CD14-positive monocyte (primary cell): ENCODE results near the gene DHX38. TPM values are rescaled to one million over a fixed set of nuclear protein-coding genes. Genes with fewer than 3 reads are reported as not detected.
A peak's percentile ranks its signal among the peaks of the same experiment; 100 is the strongest.

Experiments used
- DNase-seq, 3 donors: peaks; one replicate each; pipeline ENCODE4 v3.0.0-alpha.2; 2011 to 2022
- H2AFZ ChIP-seq: 2 replicates; pipeline ENCODE4 v1.6.0; 2012; ENCODE audit warnings: mild to moderate bottlenecking, low read depth, low read length, inconsistent platforms; ENCODE audit not compliant: insufficient read depth, poor library complexity, severe bottlenecking
- H3K27ac ChIP-seq, 2 donors: 1 replicate in 1 of 2; 2 replicates in 1 of 2; pipeline ENCODE4 v1.5.1; 2012 to 2013; ENCODE audit warnings: low read length in 2 of 2, control low read depth in 1 of 2, inconsistent platforms in 1 of 2, low read depth in 1 of 2, mild to moderate bottlenecking in 1 of 2
- H3K27me3 ChIP-seq, 2 donors: one replicate each; pipeline versions ENCODE4 v1.6.0 to v1.6.1; 2011 to 2013; ENCODE audit warnings: low read length in 2 of 2; ENCODE audit not compliant: control insufficient read depth in 2 of 2, insufficient read depth in 2 of 2
- H3K36me3 ChIP-seq, 2 donors: replicated peaks in 1 of 2; 1 replicate in 1 of 2; 2 replicates in 1 of 2; pipeline versions ENCODE4 v1.5.1 to v1.6.1; 2012 to 2013; ENCODE audit warnings: low read length in 2 of 2, control low read depth in 1 of 2, inconsistent platforms in 1 of 2, mild to moderate bottlenecking in 1 of 2; ENCODE audit not compliant: insufficient read depth in 2 of 2, control insufficient read depth in 1 of 2
- H3K4me1 ChIP-seq, 2 donors: 1 replicate in 1 of 2; 2 replicates in 1 of 2; pipeline versions ENCODE4 v1.5.1 to v1.6.1; 2012 to 2013; ENCODE audit warnings: low read length in 2 of 2, control low read depth in 1 of 2, inconsistent platforms in 1 of 2, mild to moderate bottlenecking in 1 of 2, moderate library complexity in 1 of 2; ENCODE audit not compliant: insufficient read depth in 2 of 2, control insufficient read depth in 1 of 2
- H3K4me2 ChIP-seq: replicated peaks from 2 replicates; pipeline ENCODE3; 2012; ENCODE audit warnings: low read length, moderate library complexity, mild to moderate bottlenecking; ENCODE audit not compliant: poor library complexity, severe bottlenecking; ENCODE audit errors: extremely low read depth
- H3K4me3 ChIP-seq, 3 experiments: fragments of 200-600 bp in 1 of 3; sonication (generic) in 1 of 3; replicated peaks in 1 of 3; 1 replicate in 2 of 3; 2 replicates in 1 of 3; pipeline ENCODE4 v1.5.1; 2011 to 2013; ENCODE audit warnings: low read length in 3 of 3, mild to moderate bottlenecking in 3 of 3, control low read depth in 2 of 3, low read depth in 2 of 3, inconsistent platforms in 1 of 3, moderate library complexity in 1 of 3
- H3K79me2 ChIP-seq: 2 replicates; pipeline ENCODE4 v1.6.0; 2012; ENCODE audit warnings: mild to moderate bottlenecking, control low read depth, inconsistent platforms, low read length, moderate library complexity; ENCODE audit not compliant: insufficient read depth
- H3K9ac ChIP-seq: 2 replicates; pipeline ENCODE4 v1.6.0; 2017; ENCODE audit warnings: low read length, mild to moderate bottlenecking; ENCODE audit not compliant: insufficient read depth, poor library complexity, severe bottlenecking
- H3K9me3 ChIP-seq, 2 donors: replicated peaks in 1 of 2; 1 replicate in 1 of 2; 2 replicates in 1 of 2; pipeline versions ENCODE4 v1.5.1 to v1.6.1; 2012 to 2013; ENCODE audit warnings: low read length in 2 of 2, control low read depth in 1 of 2; ENCODE audit not compliant: control insufficient read depth in 1 of 2, insufficient read depth in 1 of 2
- H4K20me1 ChIP-seq: 2 replicates; pipeline ENCODE4 v1.6.0; 2012; ENCODE audit warnings: mild to moderate bottlenecking, low read length, control low read depth, moderate library complexity; ENCODE audit not compliant: insufficient read depth
- H3K27ac Mint-ChIP-seq, 7 donors: one replicate each; pipeline ENCODE4 v1.8.0; 2020; ENCODE audit warnings: mild to moderate bottlenecking in 7 of 7, mixed read lengths in 7 of 7, moderate library complexity in 6 of 7, inconsistent platforms in 2 of 7
- H3K27me3 Mint-ChIP-seq, 3 donors: one replicate each; pipeline ENCODE4 v1.8.0; 2021 to 2022; ENCODE audit warnings: low read depth in 3 of 3, mild to moderate bottlenecking in 3 of 3, mixed read lengths in 3 of 3, moderate library complexity in 3 of 3, inconsistent platforms in 1 of 3
- H3K36me3 Mint-ChIP-seq, 2 donors: one replicate each; pipeline ENCODE4 v1.8.0; 2020; ENCODE audit warnings: mixed read lengths in 2 of 2, inconsistent platforms in 1 of 2, mild to moderate bottlenecking in 1 of 2
- H3K4me1 Mint-ChIP-seq: one replicate; pipeline ENCODE4 v1.8.0; 2020; ENCODE audit warnings: mild to moderate bottlenecking, mixed read lengths
- H3K4me3 Mint-ChIP-seq, 2 donors: one replicate each; pipeline ENCODE4 v1.8.0; 2020; ENCODE audit warnings: mild to moderate bottlenecking in 2 of 2, mixed read lengths in 2 of 2, moderate library complexity in 1 of 2
- H3K9me3 Mint-ChIP-seq, 7 donors: one replicate each; pipeline ENCODE4 v1.8.0; 2020 to 2022; ENCODE audit warnings: mixed read lengths in 7 of 7, mild to moderate bottlenecking in 6 of 7, moderate library complexity in 6 of 7, inconsistent platforms in 2 of 7
- WGBS: methylation state at CpG from one replicate; pipeline ENCODE4 v1.1.5; 2013; ENCODE audit warnings: missing lambda C conversion rate; ENCODE audit not compliant: insufficient coverage; 5-methylcytosine and 5-hydroxymethylcytosine counted together
- intact Hi-C, 2 donors: fragments of 100-400 bp; cut with micrococcal nuclease; formaldehyde crosslinking; loops; one replicate each; pipeline versions ENCODE4 v1.15.0 to v1.15.1; 2023
- polyA plus RNA-seq, 3 donors: library from polyadenylated mRNA; depleted of rRNA in 1 of 3; unstranded in 2 of 3; stranded (reverse) in 1 of 3; fragments of 300-500 nt in 2 of 3; fragments of >200 nt in 1 of 3; fragmentation: Illumina TruSeq in 2 of 3; gene quantifications; 1 replicate in 2 of 3; 2 replicates in 1 of 3; pipeline ENCODE4 v1.2.3, GENCODE V29; 2012 to 2021
- TF ChIP-seq, protein P1 (sequence below): fragments of 200-600 bp; IDR thresholded peaks from one replicate; pipeline ENCODE4 v1.8.0; 2022; ENCODE audit warnings: antibody characterized with exemption, mild to moderate bottlenecking

Gene DHX38
- polyA plus RNA-seq, 3 donors = 9.1 to 91.5 (median 19.2) TPM

DNA sequence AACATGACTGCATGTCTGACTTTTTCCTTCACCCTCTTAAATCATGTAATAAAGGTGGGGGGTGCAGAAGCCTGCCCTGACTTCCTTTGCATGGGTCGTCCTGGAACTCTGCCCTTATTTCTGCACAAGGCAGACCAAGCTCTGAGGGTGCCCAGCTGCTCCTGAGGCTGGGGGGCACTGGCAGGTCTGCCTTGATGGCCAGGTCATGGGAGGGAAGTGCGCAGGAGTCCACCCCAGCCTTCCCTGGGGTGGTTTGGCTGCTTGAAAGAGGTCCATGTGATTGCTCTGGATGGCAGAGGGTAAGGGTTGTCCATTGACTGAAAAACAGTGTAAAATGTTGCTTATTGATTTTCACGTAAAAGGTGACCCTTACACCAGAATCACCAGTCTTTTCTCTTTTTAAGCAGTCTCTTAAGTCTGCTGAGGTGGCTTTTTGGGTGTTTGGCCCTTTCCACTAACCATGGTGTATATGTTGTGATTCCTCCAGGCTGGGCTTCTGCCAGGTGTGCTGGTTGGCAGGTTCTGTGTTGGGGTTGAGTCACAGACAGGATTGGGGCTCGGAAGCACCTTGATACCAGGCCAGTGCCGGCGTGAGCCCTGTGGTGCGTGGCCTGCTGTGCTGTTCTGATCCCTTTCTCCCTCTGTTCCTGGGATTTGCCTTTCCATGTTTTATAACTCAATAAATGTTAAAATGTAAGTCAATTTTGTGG is 19.4 kb downstream of the DHX38 start:
- Histone ChIP-seq H3K27ac (no peak overlapping the region), H3K9me3 (no peaks in the 10 kb centered on the region), H3K79me2 (no peaks in the 10 kb centered on the region), H3K4me3 (no peak overlapping the region), H3K4me1 (no peaks in the 10 kb centered on the region), H4K20me1 (no peaks in the 10 kb centered on the region), H3K27me3 (no peaks in the 10 kb centered on the region), H3K36me3 (peaks cover 54 to 58% of the 10 kb centered on the region in 2 donors), H3K4me2 (no peak overlapping the region), H2AFZ (no peak overlapping the region), H3K9ac (no peak overlapping the region)
- 100% methylated on average over 1 of the region's 7 CpGs for WGBS
- peaks cover 0 to 5% (median 1%) of the 10 kb centered on the region in 7 donors for H3K9me3 Mint-ChIP-seq
- DNase-seq = no peak
- H3K4me1 Mint-ChIP-seq = no peaks in the 10 kb centered on the region
- H3K36me3 Mint-ChIP-seq = peaks cover 63 to 66% of the 10 kb centered on the region in 2 donors
- peak overlapping the region in 4 of 7 donors; percentile 21 to 74 (median 40) for H3K27ac Mint-ChIP-seq
- TF ChIP-seq, protein P1, sequence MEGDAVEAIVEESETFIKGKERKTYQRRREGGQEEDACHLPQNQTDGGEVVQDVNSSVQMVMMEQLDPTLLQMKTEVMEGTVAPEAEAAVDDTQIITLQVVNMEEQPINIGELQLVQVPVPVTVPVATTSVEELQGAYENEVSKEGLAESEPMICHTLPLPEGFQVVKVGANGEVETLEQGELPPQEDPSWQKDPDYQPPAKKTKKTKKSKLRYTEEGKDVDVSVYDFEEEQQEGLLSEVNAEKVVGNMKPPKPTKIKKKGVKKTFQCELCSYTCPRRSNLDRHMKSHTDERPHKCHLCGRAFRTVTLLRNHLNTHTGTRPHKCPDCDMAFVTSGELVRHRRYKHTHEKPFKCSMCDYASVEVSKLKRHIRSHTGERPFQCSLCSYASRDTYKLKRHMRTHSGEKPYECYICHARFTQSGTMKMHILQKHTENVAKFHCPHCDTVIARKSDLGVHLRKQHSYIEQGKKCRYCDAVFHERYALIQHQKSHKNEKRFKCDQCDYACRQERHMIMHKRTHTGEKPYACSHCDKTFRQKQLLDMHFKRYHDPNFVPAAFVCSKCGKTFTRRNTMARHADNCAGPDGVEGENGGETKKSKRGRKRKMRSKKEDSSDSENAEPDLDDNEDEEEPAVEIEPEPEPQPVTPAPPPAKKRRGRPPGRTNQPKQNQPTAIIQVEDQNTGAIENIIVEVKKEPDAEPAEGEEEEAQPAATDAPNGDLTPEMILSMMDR = no peak
- intact Hi-C loops = no loop called here
- H3K4me3 Mint-ChIP-seq = no peak overlapping the region
- H3K27me3 Mint-ChIP-seq = no peaks in the 10 kb centered on the region

DNA sequence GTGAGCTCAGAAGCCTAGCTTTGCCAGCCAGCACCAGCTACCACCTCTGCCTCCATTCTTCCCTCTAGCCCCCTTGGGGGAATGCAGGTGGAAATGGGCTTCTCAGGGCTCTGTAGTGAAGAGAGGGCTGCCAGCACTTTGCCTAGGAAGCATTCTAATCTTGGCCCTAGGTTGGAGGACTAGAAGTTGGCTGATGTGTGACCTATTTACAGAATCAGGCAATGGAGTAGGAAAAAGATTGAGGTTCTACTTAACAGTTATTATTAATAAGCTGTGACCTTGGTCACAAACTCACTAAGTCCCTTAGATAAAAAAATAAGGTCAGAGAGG is 19.9 kb downstream of the DHX38 start:
- Mint-ChIP-seq H3K4me3 (no peak overlapping the region), H3K4me1 (no peaks in the 10 kb centered on the region), H3K9me3 (peaks cover 0 to 5% (median 1%) of the 10 kb centered on the region in 7 donors), H3K27me3 (no peaks in the 10 kb centered on the region), H3K27ac (peak overlapping the region in 2 of 7 donors; percentile 42 to 53), H3K36me3 (peaks cover 58 to 61% of the 10 kb centered on the region in 2 donors)
- Histone ChIP-seq H4K20me1 (no peaks in the 10 kb centered on the region), H3K4me3 (no peak overlapping the region), H3K4me1 (no peaks in the 10 kb centered on the region), H3K9ac (no peak overlapping the region), H3K27ac (no peak overlapping the region), H3K79me2 (no peaks in the 10 kb centered on the region), H3K36me3 (peaks cover 49 to 53% of the 10 kb centered on the region in 2 donors), H3K4me2 (no peak overlapping the region), H3K27me3 (no peaks in the 10 kb centered on the region), H2AFZ (no peak overlapping the region), H3K9me3 (no peaks in the 10 kb centered on the region)
- intact Hi-C loops = no loop called here
- DNase-seq = no peak
- TF ChIP-seq, protein P1 = no peak
